Common myeloid progenitor, CD34-positive (primary cell): ENCODE data around the gene XYLT1.

Experiments used
- CTCF ChIA-PET: fragments of 350-600 bp; sonication (Branson Sonifier 250); formaldehyde crosslinking; loops from one replicate; lab custom pipeline; 2021; ENCODE audit warnings: antibody characterized with exemption; lab: Charles Lee
- POLR2A ChIA-PET: fragments of 350-600 bp; sonication (Branson Sonifier 250); formaldehyde crosslinking; loops from one replicate; lab custom pipeline; 2021; ENCODE audit warnings: antibody characterized with exemption; lab: Charles Lee
- DNase-seq, 3 donors: peaks; one replicate each; pipeline versions ENCODE4 v3.0.0 to v3.0.0-alpha.2; 2013
- H3K27ac ChIP-seq, 2 experiments: 1 replicate in 1 of 2; 2 replicates in 1 of 2; pipeline ENCODE4 v1.7.0; 2013; ENCODE audit warnings: inconsistent platforms in 2 of 2, low read length in 2 of 2, mild to moderate bottlenecking in 2 of 2, low read depth in 1 of 2, moderate library complexity in 1 of 2; ENCODE audit not compliant: severe bottlenecking in 2 of 2, insufficient read depth in 1 of 2, poor library complexity in 1 of 2
- H3K27me3 ChIP-seq, 5 experiments: replicated peaks in 2 of 5; 1 replicate in 3 of 5; 2 replicates in 2 of 5; pipeline versions ENCODE4 v1.6.1 to v1.7.0; 2013; ENCODE audit warnings: low read length in 4 of 5, mild to moderate bottlenecking in 2 of 5, moderate library complexity in 2 of 5, inconsistent platforms in 1 of 5; ENCODE audit not compliant: insufficient read depth in 5 of 5, control insufficient read depth in 4 of 5
- H3K36me3 ChIP-seq, 4 experiments: 1 replicate in 2 of 4; 2 replicates in 2 of 4; pipeline versions ENCODE4 v1.6.1 to v1.7.0; 2013; ENCODE audit warnings: low read length in 3 of 4, control low read depth in 1 of 4, mild to moderate bottlenecking in 1 of 4; ENCODE audit not compliant: control insufficient read depth in 4 of 4, insufficient read depth in 4 of 4
- H3K4me1 ChIP-seq, 4 experiments: 1 replicate in 3 of 4; 2 replicates in 1 of 4; pipeline versions ENCODE4 v1.6.1 to v1.7.1; 2013; ENCODE audit warnings: low read length in 3 of 4, mild to moderate bottlenecking in 3 of 4, control low read depth in 1 of 4, inconsistent platforms in 1 of 4, moderate library complexity in 1 of 4; ENCODE audit not compliant: control insufficient read depth in 4 of 4, insufficient read depth in 4 of 4; ENCODE audit errors: control extremely low read depth in 1 of 4
- H3K4me3 ChIP-seq, 7 experiments: 1 replicate in 4 of 7; 2 replicates in 3 of 7; pipeline versions ENCODE4 v1.5.1 to v1.7.0; 2013; ENCODE audit warnings: mild to moderate bottlenecking in 7 of 7, low read length in 6 of 7, moderate library complexity in 6 of 7, inconsistent platforms in 2 of 7, low read depth in 2 of 7, control low read depth in 1 of 7; ENCODE audit not compliant: insufficient read depth in 4 of 7, control insufficient read depth in 1 of 7; ENCODE audit errors: extremely low read depth in 1 of 7
- H3K9me3 ChIP-seq, 5 experiments: 1 replicate in 4 of 5; 2 replicates in 1 of 5; pipeline versions ENCODE4 v1.6.1 to v1.7.1; 2013; ENCODE audit warnings: low read length in 4 of 5, mild to moderate bottlenecking in 2 of 5, inconsistent platforms in 1 of 5, low read depth in 1 of 5, moderate library complexity in 1 of 5; ENCODE audit not compliant: control insufficient read depth in 4 of 5, insufficient read depth in 2 of 5; ENCODE audit errors: control extremely low read depth in 1 of 5
- WGBS: methylation state at CpG from one replicate; pipeline ENCODE4 v1.1.5; 2013; ENCODE audit not compliant: insufficient coverage; 5-methylcytosine and 5-hydroxymethylcytosine counted together

The XYLT1 gene

DNA sequence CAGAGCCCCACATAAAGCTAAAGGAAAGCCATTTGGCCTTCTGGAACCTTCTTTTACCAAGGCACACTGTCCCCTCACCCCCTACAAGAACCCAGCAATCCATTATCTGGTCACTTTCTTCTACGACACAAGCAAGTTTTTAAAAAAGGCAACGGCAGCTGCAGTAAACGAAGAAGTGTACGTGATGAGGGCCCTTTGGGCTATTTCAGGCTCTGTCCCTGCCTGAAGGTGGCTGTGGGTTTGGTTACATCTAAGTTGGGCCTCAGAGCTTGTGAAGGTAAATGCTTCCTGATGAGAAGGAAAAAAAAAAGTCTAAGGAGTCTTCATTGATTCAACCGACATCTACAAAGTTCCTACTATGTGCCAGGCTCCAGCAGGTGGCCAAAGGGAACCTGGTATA, 35.4 kb downstream of the XYLT1 start:
- Histone ChIP-seq H3K4me3 (no peak overlapping the region), H3K4me1 (peaks cover 4 to 14% (median 9%) of the 10 kb centered on the region in 4 experiments), H3K27me3 (no peaks in the 10 kb centered on the region), H3K9me3 (peaks cover 0 to under 1% (median 0%) of the 10 kb centered on the region in 5 experiments), H3K36me3 (peaks cover 3 to 7% (median 5%) of the 10 kb centered on the region in 4 experiments), H3K27ac (no peak overlapping the region)
- 100% methylated on average over 3 of the region's 5 CpGs for WGBS
- CTCF ChIA-PET = interaction anchor here (1.0 to 1.4 kb wide), 2 partner anchors 15 to 90 kb away, joined by 3 to 4 read pairs; no protein-coding TSS in a partner anchor
- no peak for DNase-seq
- POLR2A ChIA-PET = no interaction called here

- H3K27me3 ChIP-seq = no peaks in the 10 kb centered on the region
- WGBS = 95% methylated on average over 4 of the region's 13 CpGs
- ChIA-PET POLR2A (interaction anchor here (0.6 to 1.2 kb wide), 3 partner anchors 10 to 36 kb away, joined by 3 to 5 read pairs (median 3); no protein-coding TSS in a partner anchor), CTCF (interaction anchor here (1.2 to 3.2 kb wide), 4 partner anchors 11 to 130 kb away, joined by 3 to 12 read pairs (median 3); no protein-coding TSS in a partner anchor)
- DNase-seq = no peak
- peaks cover 2 to 7% (median 5%) of the 10 kb centered on the region in 4 experiments for H3K4me1 ChIP-seq
- H3K36me3 ChIP-seq = peaks cover 2 to 14% (median 4%) of the 10 kb centered on the region in 4 experiments
- no peak overlapping the region for H3K4me3 ChIP-seq
- H3K27ac ChIP-seq = no peak overlapping the region
- peaks cover 0 to 2% (median 0%) of the 10 kb centered on the region in 5 experiments for H3K9me3 ChIP-seq
Observed at GRCh38 chr16:17433577-17434451, 36.9 kb downstream of the XYLT1 start.

GRCh38 chr16:17432901-17433576, 37.7 kb downstream of the XYLT1 start:
- Histone ChIP-seq H3K36me3 (peaks cover 2 to 20% (median 6%) of the 10 kb centered on the region in 4 experiments), H3K4me3 (no peak overlapping the region), H3K4me1 (peaks cover 2 to 7% (median 5%) of the 10 kb centered on the region in 4 experiments), H3K27me3 (no peaks in the 10 kb centered on the region), H3K27ac (no peak overlapping the region), H3K9me3 (peaks cover 0 to 2% (median 0%) of the 10 kb centered on the region in 5 experiments)
- ChIA-PET POLR2A (interaction anchor here (0.6 to 1.2 kb wide), 2 partner anchors 10 to 36 kb away, joined by 3 to 5 read pairs; no protein-coding TSS in a partner anchor), CTCF (interaction anchor here (1.2 to 3.2 kb wide), 4 partner anchors 11 to 130 kb away, joined by 3 to 12 read pairs (median 3); no protein-coding TSS in a partner anchor)
- WGBS = 77% methylated on average over 4 of the region's 12 CpGs
- no peak for DNase-seq

GRCh38 chr16:17431968-17432625, 38.7 kb downstream of the XYLT1 start:
- H3K27ac ChIP-seq = no peak overlapping the region
- H3K4me3 ChIP-seq = no peak overlapping the region
- H3K27me3 ChIP-seq = no peaks in the 10 kb centered on the region
- H3K36me3 ChIP-seq = peaks cover 5 to 20% (median 6%) of the 10 kb centered on the region in 4 experiments
- H3K4me1 ChIP-seq = peaks cover 2 to 7% (median 5%) of the 10 kb centered on the region in 4 experiments
- ChIA-PET CTCF (interaction anchor here (1.2 to 3.2 kb wide), 2 partner anchors 10 to 15 kb away, joined by 3 to 12 read pairs; no protein-coding TSS in a partner anchor), POLR2A (no interaction called here)
- WGBS = 100% methylated on average over 6 of the region's 8 CpGs
- H3K9me3 ChIP-seq = peaks cover 0 to 2% (median 0%) of the 10 kb centered on the region in 5 experiments
- DNase-seq = no peak

GRCh38 chr16:17431012-17431411, 39.7 kb downstream of the XYLT1 start:
- POLR2A ChIA-PET = no interaction called here
- CTCF ChIA-PET = interaction anchor here (0.8 to 2.3 kb wide), 2 partner anchors 13 to 37 kb away, joined by 3 to 10 read pairs; no protein-coding TSS in a partner anchor
- Histone ChIP-seq H3K27me3 (no peaks in the 10 kb centered on the region), H3K27ac (no peak overlapping the region), H3K36me3 (peaks cover 5 to 20% (median 8%) of the 10 kb centered on the region in 4 experiments), H3K4me3 (no peak overlapping the region), H3K9me3 (peaks cover 0 to 2% (median 0%) of the 10 kb centered on the region in 5 experiments), H3K4me1 (peaks cover 2 to 7% (median 5%) of the 10 kb centered on the region in 4 experiments)
- DNase-seq = no peak
- WGBS = 97% methylated on average over 6 of the region's 8 CpGs

DNA sequence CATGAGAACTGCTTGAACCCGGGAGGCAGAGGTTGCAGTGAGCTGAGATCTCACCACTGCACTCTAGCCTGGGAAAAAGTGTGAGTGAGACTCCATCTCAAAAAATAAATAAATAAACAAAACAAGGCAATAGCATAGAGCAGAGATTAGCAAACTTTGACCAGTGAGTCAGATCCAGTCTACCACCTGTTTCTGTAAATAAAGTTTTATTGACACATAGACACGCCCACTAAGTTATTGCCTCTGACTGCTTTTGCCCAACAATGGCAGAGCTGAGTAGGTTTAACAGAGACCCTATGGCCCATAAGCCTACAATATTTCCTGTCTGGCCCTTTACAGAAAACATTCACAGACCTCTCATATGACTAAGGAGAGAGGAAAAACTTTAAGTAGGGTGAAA, 44.3 kb downstream of the XYLT1 start:
- no peak for DNase-seq
- CTCF ChIA-PET = interaction anchor here (1.3 to 2.3 kb wide), 3 partner anchors 8 to 10 kb away, joined by 3 to 8 read pairs (median 6); no protein-coding TSS in a partner anchor
- no peak overlapping the region for H3K4me3 ChIP-seq
- H3K36me3 ChIP-seq = peaks cover 2 to 19% (median 6%) of the 10 kb centered on the region in 4 experiments
- H3K27ac ChIP-seq = no peak overlapping the region
- POLR2A ChIA-PET = no interaction called here
- H3K27me3 ChIP-seq = no peaks in the 10 kb centered on the region
- peaks cover 0 to 2% (median 0%) of the 10 kb centered on the region in 5 experiments for H3K9me3 ChIP-seq
- H3K4me1 ChIP-seq = peaks cover 0 to 3% (median under 1%) of the 10 kb centered on the region in 4 experiments
- WGBS = 100% methylated on average over 1 of the region's 2 CpGs
